ENCODE results near the gene PDSS2.

DNA sequence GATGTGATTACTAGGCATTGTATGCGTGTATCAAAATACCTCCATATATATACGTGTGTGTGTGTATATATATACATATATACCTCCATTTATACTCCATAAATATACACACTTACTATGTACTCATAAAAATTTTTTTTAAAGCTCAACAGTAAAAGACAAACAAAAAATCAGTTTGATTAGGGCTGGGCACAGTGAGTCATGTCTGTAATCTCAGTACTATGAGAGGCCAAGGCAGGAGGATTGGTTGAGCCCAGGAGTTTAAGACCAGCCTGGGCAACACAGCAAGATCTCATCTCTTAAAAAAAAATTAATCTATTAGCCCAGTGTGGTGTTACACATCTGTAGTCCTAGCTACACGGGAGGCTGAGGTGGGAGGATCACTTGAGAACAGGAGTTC is 24.6 kb downstream of the PDSS2 start:
- TF ChIP-seq RAD21 (IDR thresholded peaks at IDR 0.05; ENCODE audit: low read length): no peak
- TF ChIP-seq, protein P1, sequence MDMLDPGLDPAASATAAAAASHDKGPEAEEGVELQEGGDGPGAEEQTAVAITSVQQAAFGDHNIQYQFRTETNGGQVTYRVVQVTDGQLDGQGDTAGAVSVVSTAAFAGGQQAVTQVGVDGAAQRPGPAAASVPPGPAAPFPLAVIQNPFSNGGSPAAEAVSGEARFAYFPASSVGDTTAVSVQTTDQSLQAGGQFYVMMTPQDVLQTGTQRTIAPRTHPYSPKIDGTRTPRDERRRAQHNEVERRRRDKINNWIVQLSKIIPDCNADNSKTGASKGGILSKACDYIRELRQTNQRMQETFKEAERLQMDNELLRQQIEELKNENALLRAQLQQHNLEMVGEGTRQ (IDR thresholded peaks at IDR 0.05; ENCODE audit: low read depth, low read length): no peak
- TF ChIP-seq, protein P2, sequence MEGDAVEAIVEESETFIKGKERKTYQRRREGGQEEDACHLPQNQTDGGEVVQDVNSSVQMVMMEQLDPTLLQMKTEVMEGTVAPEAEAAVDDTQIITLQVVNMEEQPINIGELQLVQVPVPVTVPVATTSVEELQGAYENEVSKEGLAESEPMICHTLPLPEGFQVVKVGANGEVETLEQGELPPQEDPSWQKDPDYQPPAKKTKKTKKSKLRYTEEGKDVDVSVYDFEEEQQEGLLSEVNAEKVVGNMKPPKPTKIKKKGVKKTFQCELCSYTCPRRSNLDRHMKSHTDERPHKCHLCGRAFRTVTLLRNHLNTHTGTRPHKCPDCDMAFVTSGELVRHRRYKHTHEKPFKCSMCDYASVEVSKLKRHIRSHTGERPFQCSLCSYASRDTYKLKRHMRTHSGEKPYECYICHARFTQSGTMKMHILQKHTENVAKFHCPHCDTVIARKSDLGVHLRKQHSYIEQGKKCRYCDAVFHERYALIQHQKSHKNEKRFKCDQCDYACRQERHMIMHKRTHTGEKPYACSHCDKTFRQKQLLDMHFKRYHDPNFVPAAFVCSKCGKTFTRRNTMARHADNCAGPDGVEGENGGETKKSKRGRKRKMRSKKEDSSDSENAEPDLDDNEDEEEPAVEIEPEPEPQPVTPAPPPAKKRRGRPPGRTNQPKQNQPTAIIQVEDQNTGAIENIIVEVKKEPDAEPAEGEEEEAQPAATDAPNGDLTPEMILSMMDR (conservative IDR thresholded peaks at IDR 0.05; ENCODE audit: low read depth, low read length): no peak
- no peak for TF ChIP-seq POLR2A (IDR thresholded peaks at IDR 0.05; ENCODE audit: low read depth, low read length)

Measured in IMR-90 (cell line).